Measurements from ENCODE around the gene CPNE4.

Gene CPNE4

DNA sequence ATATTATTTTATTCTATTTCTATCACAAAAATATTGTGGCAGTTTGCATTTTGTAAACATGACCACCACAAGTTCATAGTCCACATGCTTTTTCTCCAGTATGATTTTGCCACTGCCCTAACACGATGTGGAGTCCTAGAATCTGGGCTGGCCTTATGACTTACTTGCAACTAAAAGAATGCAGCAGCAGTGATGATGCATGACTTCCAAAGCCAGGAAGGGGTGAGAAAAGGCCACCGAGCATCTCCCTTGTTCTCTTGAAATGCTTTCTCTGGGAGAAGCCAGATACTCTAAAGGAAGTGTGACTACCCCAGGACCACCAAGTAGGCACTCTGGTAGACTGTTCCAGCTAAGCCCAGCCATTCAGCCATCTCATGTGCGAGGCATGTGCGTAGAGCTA, 340.4 kb downstream of the CPNE4 start:
- no peak for DNase-seq (ENCODE audit: low spot score)

DNA sequence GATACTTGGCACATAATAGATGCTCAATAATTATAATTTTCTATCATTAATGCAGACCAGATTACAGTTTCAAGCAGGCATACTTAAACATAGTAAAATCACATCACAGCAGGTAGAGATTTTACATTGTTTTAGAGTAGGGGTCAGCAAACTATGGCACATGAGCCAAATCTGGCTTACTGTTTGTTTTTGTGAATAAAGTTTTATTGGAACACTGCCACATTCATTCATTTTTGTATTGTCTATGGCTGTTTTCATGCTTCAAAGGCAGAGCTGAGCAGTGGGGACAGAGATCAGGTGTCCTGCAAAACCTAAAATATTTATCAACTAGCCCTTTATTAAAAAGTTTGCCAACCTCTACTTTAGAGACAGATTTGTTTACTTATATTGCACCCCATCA, 342.5 kb downstream of the CPNE4 start:
- DNase-seq (ENCODE audit: low spot score), result no peak

DNA sequence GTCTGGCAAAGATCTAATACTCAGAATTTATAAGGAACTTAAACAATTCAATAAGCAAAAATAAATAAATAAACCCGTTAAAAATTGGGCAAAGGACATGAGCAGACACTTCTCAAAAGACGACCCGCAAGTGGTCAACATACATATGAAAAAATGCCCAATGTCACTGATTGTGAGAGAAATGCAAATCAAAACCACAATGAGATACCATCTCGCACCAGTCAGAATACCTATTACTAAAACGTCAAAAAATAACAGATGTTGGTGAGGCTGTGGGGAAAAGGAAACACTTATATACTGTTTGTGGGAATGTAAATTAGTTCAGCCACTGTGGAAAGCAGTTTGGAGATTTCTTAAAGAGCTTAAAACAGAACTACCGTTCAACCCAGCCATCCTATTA, 344.0 kb downstream of the CPNE4 start:
- no peak for DNase-seq (ENCODE audit: low spot score)

DNA sequence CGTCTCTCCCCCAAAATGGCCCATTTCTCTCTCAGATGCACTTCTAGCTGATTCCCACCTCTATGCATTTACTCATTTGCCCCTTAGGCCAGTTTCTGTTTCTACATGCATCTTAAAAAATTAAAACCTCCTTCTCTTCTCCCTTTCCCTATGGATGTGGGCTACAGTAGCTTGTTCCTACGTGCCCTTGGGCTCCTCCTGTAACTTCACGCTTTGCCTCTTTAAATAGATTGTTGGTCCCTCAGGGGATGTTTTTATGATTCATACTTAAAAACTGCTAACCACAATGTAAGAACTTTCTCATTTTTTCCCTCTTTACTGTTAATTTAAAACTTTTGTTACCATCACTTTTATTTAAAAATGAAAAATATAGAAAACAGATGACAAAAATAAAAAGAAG, 346.4 kb downstream of the CPNE4 start:
- no peak for DNase-seq (ENCODE audit: low spot score)

DNA sequence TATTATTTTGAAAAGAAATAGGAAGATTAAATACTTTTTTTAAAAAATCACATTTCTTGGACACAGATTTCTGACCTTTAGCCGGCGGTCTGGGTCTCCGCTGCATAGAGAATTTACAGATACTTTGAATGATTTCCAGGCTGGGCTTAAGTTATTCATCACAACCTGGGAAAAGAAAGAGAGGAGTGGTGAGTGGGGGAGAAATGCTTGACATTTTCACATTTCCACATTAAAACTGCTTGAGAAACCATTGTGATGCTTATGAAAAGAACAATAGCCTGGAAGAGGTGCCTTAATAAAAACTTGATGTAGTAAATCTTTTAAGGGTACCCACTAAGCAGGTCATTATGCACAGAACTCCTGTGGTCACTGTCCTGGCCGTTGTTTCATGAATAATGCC, 365.2 kb downstream of the CPNE4 start:
- DNase-seq (ENCODE audit: low spot score), result no peak

DNA sequence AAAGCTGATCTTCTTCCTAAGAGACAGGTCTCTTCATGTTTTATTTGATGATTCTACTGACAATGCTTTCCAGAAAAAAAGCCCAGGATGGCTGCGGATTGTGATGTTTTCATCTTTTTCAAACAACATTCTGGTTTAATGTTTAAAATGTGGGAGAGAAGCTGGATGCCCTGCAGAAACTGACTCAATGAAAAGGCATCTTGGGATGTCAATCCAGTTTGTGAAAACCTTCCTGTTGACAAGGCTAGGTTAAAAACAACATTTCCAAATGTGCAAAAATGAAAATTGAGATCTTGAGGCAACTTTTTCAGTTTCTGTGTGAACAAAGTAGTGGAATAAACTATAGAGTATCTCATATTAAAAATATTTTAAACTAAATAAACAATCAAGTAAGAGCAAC, 376.0 kb downstream of the CPNE4 start:
- DNase-seq (ENCODE audit: low spot score), result no peak

DNA sequence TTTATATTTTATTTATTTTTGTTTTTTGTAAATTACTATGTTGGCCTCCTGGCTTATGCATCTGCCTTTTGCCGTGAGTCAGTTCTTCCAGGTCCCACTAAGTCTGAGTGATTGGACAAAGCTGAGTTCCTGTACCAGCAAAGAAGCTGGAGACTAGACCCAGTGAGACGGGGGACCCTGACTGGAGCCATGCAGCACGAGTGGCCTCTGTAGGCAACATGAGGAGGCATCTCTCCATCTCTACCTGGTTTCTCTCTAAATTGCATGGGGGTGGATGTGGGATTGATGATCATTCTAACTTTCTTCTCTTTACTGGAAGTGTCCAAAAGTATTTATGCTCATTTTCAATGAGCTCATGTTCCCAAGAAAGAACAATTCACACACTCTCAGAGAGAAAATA, 376.7 kb downstream of the CPNE4 start:
- DNase-seq (ENCODE audit: low spot score), result no peak

DNA sequence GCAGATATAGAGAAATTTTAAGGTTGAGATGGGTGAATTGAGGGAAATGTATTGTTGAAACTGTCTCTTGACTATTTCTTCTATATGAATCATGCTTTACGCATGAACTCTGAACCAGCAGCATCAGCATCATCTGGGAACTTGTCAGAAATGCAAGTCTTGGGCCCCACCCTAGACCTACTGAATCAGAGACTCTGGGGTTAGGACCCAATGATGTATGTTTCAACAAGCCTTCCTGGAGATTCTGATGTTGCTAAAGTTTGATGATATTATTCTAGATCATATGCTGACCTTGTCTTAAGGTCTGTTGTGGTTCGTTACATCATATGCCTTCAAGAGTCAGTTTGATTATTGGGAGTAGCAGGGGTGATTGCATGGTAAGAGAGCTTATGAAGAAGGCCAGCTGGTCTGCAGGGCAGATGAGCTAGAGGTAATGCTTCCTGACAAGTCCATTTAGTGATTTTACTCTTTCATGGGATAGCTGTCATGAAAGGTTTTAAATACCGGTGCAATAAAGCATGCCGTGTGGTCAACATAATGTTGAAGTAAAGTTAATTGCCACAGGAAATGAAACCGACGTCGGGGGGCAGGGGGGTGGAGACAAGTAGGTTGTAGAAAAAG, 379.6 kb downstream of the CPNE4 start:
- DNase-seq (ENCODE audit: low spot score), result no peak

DNA sequence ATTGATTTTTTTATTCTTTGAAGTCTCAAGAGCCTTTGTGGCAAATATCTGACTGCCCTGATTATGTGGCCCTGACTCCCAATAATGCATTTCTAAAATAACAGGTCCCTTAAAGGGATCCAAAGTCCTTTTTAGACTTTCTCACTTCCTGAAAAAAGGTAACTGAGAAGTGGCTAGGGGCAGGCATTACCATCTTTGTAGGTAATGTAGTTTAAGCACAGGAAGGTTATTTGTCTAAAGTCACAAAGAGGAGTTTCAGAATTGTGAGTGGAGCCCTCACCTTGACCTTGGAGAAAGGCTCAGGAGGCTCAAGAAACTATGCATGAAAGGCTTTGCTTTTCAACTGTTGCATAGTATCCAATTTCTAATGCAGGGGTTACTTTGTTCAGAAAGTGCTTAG, 389.2 kb downstream of the CPNE4 start:
- DNase-seq (ENCODE audit: low spot score), result no peak

DNA sequence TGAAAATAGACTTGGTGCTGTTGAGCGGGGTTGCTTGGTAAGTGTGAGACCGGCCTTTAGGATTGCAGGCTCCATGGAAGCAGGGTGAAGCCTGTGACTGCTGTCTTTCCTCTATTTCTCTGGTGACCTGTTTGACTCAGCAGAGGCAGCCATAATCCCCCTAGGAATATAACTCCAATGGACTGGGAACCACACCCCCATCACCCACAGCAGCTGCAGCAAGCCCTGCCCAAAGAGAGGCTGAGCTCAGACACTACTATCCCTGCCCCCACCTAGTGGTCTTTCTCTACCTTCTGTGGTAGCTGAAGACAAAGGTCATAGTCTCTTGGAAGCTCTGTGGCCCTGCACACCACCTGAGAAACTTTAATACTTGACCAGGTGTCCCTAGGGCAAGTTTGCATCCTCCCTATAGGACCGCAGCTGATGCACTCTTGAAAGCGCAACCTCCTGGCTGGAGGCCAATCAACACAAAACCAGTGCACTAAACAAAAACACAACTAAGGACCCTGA, 398.5 kb downstream of the CPNE4 start:
- DNase-seq (ENCODE audit: low spot score), result no peak

DNA sequence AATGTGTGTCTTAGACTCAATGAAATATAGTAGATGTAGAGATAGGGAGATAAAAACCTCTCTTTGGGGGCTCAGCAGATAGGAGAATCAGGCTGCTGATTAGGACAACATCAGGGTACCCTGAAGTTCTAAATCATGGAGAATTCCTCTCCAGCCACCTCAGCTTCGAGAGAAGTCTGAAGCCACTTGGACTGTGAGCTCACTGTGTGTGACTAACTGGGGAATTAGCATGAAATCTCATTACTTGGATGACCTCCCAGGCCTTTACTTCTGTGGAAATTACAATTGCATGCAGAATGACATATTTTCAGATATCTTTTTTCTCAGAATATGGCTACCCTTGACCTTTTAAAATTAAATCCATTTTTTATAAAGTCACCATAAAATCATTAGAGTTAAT, 404.0 kb downstream of the CPNE4 start:
- no peak for DNase-seq (ENCODE audit: low spot score)

DNA sequence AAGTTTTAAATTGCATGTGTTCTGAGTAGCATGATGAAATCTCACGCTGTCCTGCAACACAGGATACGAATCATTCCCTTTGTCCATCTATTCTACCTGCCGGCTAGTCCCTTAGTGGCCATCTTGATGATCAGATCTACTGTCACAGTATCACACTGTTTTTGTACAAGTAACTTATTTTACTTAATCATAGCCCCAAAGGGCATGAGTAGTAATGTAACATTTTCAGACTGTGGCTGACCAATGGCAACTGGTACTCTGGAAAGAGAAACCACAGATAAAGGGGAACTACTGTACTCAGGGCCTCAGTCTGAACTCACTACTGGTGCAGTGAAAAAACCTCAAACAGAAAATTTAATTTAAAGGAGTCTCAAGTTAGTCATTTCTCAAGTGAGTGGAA, 404.7 kb downstream of the CPNE4 start:
- no peak for DNase-seq (ENCODE audit: low spot score)

DNA sequence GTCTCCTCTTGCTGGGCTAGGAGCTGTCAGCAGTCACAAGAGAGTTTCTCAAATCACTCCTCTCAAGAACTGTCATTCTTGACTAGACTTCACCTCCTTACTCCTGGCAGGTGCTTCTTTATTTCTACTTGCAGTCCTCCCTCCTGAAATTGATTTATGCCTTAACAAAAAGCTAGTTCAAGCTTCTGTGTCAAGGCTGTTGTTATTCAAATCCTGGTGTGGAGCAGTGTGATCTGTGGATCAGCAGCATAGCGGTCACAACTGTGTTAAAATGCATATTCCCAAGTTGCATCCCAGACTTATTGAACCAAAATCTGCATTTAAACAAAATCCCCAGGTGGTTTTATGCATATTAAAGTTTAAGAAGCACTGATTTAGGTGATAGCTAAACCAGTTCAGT, 411.4 kb downstream of the CPNE4 start:
- no peak for DNase-seq (ENCODE audit: low spot score)

DNA sequence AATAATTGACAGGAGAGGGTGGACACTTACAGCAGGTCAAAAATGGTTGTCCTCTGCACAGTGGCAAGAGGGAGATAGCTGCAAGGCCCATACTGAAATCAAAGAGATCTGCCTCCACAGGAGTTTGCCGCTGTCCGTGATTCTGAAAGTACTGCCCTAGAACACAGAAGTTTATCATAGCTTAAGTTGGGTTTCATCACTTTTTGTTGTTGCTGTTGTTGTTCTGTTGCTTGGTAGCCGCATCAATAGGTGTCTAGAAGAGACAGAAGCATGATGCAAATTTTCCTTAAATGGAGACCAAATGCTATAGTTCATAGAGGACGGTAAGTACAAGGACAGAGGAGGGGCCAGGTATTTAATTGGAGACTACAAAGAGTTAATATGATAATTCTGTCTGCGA, 412.1 kb downstream of the CPNE4 start:
- DNase-seq (ENCODE audit: low spot score), result no peak

DNA sequence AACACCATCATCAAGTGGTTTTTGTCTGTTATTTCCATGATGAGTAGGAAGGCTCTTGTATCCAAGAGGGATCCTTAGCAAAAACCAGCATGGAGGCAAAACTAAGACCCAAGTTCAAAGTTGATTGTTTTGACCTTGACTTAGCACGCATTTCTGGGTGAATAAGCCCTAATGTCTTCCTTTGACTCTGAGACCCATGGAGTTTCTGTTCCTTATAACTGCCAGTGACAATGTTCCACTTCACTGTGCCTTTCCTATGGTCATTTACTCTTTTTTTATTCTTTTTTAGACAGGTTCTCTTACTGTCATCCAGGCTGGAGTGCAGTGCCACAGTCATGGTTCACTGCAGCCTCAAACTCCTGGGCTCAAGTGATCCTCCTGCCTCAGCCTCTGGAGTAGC, 413.8 kb downstream of the CPNE4 start:
- no peak for DNase-seq (ENCODE audit: low spot score)

DNA sequence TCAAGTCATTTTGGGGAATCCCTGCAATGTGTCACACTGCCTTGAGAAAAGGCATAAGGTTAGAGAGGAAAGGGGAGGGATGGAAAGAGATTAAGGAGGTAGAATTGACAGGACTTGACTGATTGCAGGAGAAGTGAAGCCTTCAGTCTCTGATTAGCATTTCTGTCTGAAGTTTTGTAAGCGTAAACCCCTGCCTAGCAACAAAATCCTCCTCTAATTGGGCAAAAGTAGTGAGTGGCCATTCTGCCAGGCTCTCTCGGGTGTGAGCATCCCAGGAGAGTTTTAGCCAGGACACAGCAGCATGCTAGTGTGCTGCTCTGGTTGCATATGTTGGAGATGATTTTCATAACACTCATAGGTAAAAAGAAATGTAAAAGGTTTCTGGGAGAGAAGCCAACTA, 415.0 kb downstream of the CPNE4 start:
- no peak for DNase-seq (ENCODE audit: low spot score)

DNA sequence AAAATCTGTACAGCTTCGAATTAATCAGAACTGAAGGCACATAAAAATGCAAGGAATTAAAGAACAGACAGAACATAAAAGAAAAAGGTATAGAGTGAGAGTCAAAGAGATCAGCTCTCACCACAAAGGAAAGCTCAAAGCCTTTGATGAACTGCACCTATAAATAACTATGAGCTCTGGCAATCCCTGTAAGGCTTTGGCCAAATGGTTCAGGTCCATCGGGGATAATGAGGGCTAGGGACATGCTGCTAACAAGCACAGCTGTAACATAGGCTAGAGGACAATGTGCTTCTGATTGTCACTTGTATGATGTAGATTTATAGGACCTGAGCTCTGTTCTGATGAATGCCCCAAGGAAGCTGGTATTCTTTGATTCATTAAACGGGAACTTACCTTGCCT, 418.1 kb downstream of the CPNE4 start:
- no peak for DNase-seq (ENCODE audit: low spot score)

DNA sequence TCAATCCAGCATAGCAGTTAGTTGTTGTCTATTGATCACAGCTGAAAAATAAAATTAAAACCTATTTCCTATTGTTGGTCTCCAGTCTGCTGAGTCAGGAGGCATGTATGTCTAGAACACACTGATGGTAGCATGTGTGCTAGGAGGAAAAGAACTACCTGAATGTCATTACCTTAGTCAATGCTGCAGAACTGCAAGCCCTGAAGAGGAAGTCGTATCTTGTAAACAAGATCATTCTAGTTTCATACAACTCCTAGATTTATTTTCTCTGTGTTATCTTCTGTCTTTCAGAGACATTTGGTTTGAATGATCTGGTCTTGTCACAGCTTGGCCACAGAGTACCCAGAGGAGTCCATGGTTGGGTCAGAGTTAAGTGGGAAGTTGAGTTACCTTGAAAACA, 422.1 kb downstream of the CPNE4 start:
- DNase-seq (ENCODE audit: low spot score), result no peak

DNA sequence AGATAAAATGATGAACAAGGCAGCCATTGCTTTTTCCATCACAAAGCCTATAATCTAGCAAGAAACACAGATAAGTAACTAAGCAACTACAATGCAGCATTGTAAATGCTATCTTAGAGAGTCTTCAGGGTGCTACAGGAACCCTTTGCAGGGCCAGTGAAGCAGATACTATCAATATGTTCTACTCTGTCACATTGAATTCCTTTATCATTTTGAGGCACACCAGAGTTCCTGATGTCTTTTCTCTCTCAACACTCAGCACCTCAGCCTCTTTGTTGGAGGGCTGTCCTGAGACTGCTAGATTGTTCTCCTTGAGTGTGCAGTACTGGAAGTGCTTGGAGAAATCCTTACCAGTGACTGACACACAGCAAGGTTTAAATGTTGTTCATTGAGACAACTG, 424.6 kb downstream of the CPNE4 start:
- no peak for DNase-seq (ENCODE audit: low spot score)

DNA sequence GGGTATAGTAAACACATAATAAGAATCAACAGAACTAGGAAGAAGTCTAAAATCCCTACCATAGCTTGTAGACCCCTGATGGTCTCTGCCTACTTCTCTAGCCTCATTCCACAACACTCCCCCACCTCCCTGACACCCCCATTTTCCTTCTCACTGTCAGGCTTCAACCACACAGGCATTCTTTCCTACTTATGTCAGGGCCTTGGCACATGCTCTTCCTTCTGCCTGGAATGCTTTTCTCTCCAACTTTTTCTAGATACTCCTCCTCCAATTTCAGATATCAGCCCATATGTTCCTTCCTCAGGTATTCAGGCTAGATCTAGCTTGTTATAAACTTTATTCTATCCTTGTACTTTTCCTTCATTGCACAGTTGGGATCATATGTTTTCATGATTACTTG, 426.1 kb downstream of the CPNE4 start:
- no peak for DNase-seq (ENCODE audit: low spot score)

DNA sequence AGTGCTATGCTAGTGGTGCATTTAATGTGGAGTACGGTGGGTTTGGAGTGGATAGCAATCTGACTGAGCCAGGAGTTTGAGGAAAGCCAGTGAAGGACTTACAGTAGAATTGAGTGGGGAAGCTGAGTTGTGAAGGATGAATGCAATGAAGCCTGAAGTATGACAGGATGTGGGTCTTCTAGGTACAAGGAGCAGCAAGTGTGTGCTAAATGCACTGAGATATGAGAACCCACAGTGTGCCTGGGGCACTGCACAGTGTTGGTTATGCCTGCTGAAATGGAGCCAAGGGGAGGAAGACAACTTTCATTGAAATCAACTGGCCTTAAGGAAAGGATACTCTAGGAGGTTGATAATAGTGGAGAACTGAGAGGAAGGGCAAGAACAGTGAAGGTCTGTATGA, 426.5 kb downstream of the CPNE4 start:
- no peak for DNase-seq (ENCODE audit: low spot score)

DNA sequence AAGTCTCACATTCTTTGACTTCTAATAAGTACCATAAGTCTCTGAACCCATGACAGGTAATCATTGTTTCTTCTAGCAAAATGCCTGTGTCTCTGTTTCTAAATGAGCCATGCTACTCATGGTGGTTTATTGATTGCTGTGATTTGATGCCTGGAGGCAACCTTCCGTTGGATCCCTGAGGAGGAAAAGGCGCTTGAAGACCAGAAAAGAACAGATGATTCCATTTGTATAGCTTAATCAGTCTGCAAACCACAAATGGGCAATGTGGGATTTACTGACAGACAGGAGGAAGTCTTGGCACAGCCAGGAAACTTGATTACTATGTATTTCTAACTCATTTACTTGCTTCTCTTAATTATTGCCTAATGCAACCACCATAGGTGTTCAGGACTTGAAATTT, 428.9 kb downstream of the CPNE4 start:
- DNase-seq (ENCODE audit: low spot score), result no peak

DNA sequence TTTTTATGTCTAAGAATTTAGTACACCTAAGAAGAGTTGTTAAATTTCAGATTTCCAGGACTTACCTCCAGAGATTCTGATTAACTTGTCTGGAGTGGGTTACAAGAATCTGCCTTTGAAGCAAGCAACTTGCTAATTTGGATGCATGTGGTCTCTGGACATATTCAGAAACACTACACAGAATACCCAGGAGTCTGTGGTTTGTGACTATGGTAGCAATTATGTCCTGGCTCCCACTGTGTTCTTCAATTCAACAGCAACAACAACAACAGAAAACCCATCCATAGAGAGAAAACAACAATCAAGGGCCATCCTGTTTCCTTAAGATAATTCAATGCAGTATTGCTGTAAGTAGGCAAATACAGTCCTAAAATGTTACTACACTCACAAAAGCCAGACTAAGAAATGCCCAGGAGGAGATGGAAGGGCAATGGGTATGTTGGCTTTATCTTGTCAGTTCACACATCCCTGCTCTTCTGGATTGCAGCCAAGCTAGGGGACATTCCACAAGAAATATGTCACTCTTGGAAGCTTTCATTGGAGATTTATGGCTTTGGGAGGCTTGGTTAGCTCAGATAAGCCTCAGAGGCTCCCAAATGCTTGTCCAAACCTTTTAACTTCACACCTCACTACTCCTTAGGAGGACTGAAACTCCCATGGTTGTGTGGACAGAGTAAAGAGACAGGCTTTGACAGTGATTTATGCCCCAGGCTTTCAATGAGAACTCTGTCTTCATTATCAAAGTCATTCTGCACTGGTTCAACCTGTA, 432.6 kb downstream of the CPNE4 start:
- no peak for DNase-seq (ENCODE audit: low spot score)

DNA sequence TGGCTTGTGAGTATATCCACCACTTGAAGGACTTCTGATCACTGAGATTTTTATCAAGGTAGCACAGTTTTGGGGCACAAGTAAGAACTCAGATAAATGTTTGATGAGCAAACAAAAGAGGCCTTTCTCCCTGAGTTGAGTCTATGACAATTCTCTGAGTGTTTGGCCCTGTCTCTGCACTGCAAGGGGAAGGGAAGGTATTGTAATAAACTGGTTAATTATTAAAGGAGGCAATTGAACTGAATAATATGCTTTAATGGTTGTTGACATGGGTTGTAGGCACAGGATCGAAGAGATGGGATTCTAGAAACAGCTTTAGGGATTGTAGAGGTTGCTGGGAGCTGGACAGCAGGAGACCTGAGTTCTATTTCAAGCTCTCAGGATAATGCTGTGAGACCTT, 437.0 kb downstream of the CPNE4 start:
- no peak for DNase-seq (ENCODE audit: low spot score)

Data from CD4-positive, alpha-beta T cell treated with Interleukin-6 at 100 ng/mL for 8 hours (primary cell).